NCI-H1048 (cell line): ENCODE measurements around the gene RBMS2.
"Not testable (repeated sequence)": the region's sequence is repeated elsewhere in the genome, so short reads cannot be mapped to it uniquely, and the experiment has no call there.

Source experiments
- DNase-seq: peaks from one replicate; lab custom pipeline; 2025; lab: John Stamatoyannopoulos, UW

RBMS2 gene

GRCh38 chr12:56518570-56518969 is 3.0 kb upstream of the RBMS2 start:
- no peak for DNase-seq

GRCh38 chr12:56520048-56520447 is 1.6 kb upstream of the RBMS2 start:
- no peak for DNase-seq

- no peak for DNase-seq
These were observed 1.1 kb upstream of the RBMS2 start for GRCh38 chr12:56520506-56520905.

GRCh38 chr12:56521209-56521589 is 421 bp upstream of the RBMS2 start:
- DNase-seq: no peak

GRCh38 chr12:56522411-56523193 is 982 bp downstream of the RBMS2 start:
- DNase-seq: no peak

- DNase-seq: no peak
These were observed 7.2 kb downstream of the RBMS2 start for GRCh38 chr12:56528846-56529245.

- no peak for DNase-seq
These were observed 8.0 kb downstream of the RBMS2 start for GRCh38 chr12:56529656-56530055.

- no peak for DNase-seq
These were observed 8.9 kb downstream of the RBMS2 start for GRCh38 chr12:56530390-56531055.

GRCh38 chr12:56537546-56537945 is 15.9 kb downstream of the RBMS2 start:
- no peak for DNase-seq

- no peak for DNase-seq
These were observed 20.0 kb downstream of the RBMS2 start for GRCh38 chr12:56541631-56542030.

GRCh38 chr12:56542164-56542563 is 20.5 kb downstream of the RBMS2 start:
- no peak for DNase-seq

- no peak for DNase-seq
These were observed 23.5 kb downstream of the RBMS2 start for GRCh38 chr12:56545023-56545604.

- no peak for DNase-seq
These were observed 25.1 kb downstream of the RBMS2 start for GRCh38 chr12:56546680-56547079.

- no peak for DNase-seq
These were observed 29.4 kb downstream of the RBMS2 start for GRCh38 chr12:56551070-56551469.

- DNase-seq: no peak
These were observed 44.0 kb downstream of the RBMS2 start for GRCh38 chr12:56565510-56566101.

- no peak for DNase-seq
These were observed 46.5 kb downstream of the RBMS2 start for GRCh38 chr12:56568146-56568545.

- DNase-seq: no peak
These were observed 49.5 kb downstream of the RBMS2 start for GRCh38 chr12:56571121-56571520.

GRCh38 chr12:56572288-56572687 is 50.7 kb downstream of the RBMS2 start:
- no peak for DNase-seq

- DNase-seq: no peak
These were observed 52.6 kb downstream of the RBMS2 start for GRCh38 chr12:56574210-56574609.

GRCh38 chr12:56577248-56577647 is 55.6 kb downstream of the RBMS2 start:
- DNase-seq: not testable (repeated sequence)

- DNase-seq: no peak
These were observed 57.4 kb downstream of the RBMS2 start for GRCh38 chr12:56578983-56579546.

- no peak for DNase-seq
These were observed 60.0 kb downstream of the RBMS2 start for GRCh38 chr12:56581418-56582145.
